ENCODE data around the gene SH3BP2.

Gene SH3BP2

GRCh38 chr4:2858451-2859217, 65.7 kb downstream of the SH3BP2 start:
- H3K9ac ChIP-seq (ENCODE audit: low read length) = no peak overlapping the region
- H2AFZ ChIP-seq (ENCODE audit: low read length) = no peak overlapping the region
- H3K9me2 ChIP-seq (ENCODE audit: low read depth, low read length) = no peaks in the 10 kb centered on the region
- peaks cover 8% of the 10 kb centered on the region; the same call in 1 of the 2 replicates for H3K36me3 ChIP-seq (ENCODE audit: insufficient read depth, low read length)
- no peak overlapping the region for H3K4me2 ChIP-seq (ENCODE audit: low read length)
- H4K20me1 ChIP-seq (ENCODE audit: insufficient read depth, low read length) = no peaks in the 10 kb centered on the region
- no peaks in the 10 kb centered on the region for H3K27me3 ChIP-seq (ENCODE audit: insufficient read depth, low read length)
- H3K4me1 ChIP-seq (ENCODE audit: insufficient read depth, low read length, severe bottlenecking) = peaks cover 7% of the 10 kb centered on the region
- H3K4me3 ChIP-seq (ENCODE audit: low read depth, low read length, poor library complexity, severe bottlenecking) = no peak overlapping the region
- no peaks in the 10 kb centered on the region for H3K9me3 ChIP-seq (ENCODE audit: low read length)
- H3K27ac ChIP-seq (ENCODE audit: low read depth, low read length, poor library complexity, severe bottlenecking) = no peak overlapping the region
- TF ChIP-seq EZH2 (IDR thresholded peaks at IDR 0.05; ENCODE audit: borderline replicate concordance, low read length) = no peak
- H3K79me2 ChIP-seq (ENCODE audit: insufficient read depth, low read length) = no peaks in the 10 kb centered on the region
- no peaks in the 10 kb centered on the region for H3F3A ChIP-seq (ENCODE audit: insufficient read depth, low read length)

DNA sequence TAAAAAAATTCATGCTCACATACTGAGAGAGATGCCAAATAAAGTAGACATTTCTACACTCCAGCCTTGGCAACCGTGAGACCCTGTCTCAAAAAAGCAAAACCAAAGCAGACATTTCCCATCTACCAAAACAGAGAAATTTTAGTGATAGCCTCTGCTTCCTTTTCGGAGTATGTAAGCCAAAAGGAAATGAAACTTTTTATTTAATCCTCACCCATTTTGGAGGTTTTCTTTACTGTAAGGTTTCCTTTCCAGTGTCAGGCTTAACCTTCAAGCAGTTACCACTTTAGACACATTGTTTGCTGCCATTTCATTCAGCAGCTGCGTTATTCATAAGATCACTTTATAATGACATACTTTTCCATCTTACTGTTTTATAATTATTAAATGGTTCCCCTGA, 66.6 kb downstream of the SH3BP2 start:
- Histone ChIP-seq H2AFZ (ENCODE audit: low read length) (no peak overlapping the region), H3K27me3 (ENCODE audit: insufficient read depth, low read length) (no peaks in the 10 kb centered on the region), H3K9me2 (ENCODE audit: low read depth, low read length) (no peaks in the 10 kb centered on the region), H3K4me1 (ENCODE audit: insufficient read depth, low read length, severe bottlenecking) (peaks cover 7% of the 10 kb centered on the region), H3F3A (ENCODE audit: insufficient read depth, low read length) (no peaks in the 10 kb centered on the region), H4K20me1 (ENCODE audit: insufficient read depth, low read length) (no peaks in the 10 kb centered on the region), H3K36me3 (ENCODE audit: insufficient read depth, low read length) (no peaks in the 10 kb centered on the region; the same call in 1 of the 2 replicates), H3K4me3 (ENCODE audit: low read depth, low read length, poor library complexity, severe bottlenecking) (no peak overlapping the region), H3K9me3 (ENCODE audit: low read length) (no peaks in the 10 kb centered on the region), H3K79me2 (ENCODE audit: insufficient read depth, low read length) (no peaks in the 10 kb centered on the region), H3K9ac (ENCODE audit: low read length) (no peak overlapping the region), H3K4me2 (ENCODE audit: low read length) (no peak overlapping the region), H3K27ac (ENCODE audit: low read depth, low read length, poor library complexity, severe bottlenecking) (no peak overlapping the region)
- TF ChIP-seq, protein P1, sequence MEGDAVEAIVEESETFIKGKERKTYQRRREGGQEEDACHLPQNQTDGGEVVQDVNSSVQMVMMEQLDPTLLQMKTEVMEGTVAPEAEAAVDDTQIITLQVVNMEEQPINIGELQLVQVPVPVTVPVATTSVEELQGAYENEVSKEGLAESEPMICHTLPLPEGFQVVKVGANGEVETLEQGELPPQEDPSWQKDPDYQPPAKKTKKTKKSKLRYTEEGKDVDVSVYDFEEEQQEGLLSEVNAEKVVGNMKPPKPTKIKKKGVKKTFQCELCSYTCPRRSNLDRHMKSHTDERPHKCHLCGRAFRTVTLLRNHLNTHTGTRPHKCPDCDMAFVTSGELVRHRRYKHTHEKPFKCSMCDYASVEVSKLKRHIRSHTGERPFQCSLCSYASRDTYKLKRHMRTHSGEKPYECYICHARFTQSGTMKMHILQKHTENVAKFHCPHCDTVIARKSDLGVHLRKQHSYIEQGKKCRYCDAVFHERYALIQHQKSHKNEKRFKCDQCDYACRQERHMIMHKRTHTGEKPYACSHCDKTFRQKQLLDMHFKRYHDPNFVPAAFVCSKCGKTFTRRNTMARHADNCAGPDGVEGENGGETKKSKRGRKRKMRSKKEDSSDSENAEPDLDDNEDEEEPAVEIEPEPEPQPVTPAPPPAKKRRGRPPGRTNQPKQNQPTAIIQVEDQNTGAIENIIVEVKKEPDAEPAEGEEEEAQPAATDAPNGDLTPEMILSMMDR (IDR thresholded peaks at IDR 0.05; ENCODE audit: low read length) = no peak
- no peak for TF ChIP-seq EZH2 (IDR thresholded peaks at IDR 0.05; ENCODE audit: borderline replicate concordance, low read length)

- Histone ChIP-seq H3K79me2 (ENCODE audit: insufficient read depth, low read length) (no peaks in the 10 kb centered on the region), H3K27ac (ENCODE audit: low read depth, low read length, poor library complexity, severe bottlenecking) (no peak overlapping the region), H3K4me1 (ENCODE audit: insufficient read depth, low read length, severe bottlenecking) (peaks cover 7% of the 10 kb centered on the region)
These were observed 67.8 kb downstream of the SH3BP2 start for GRCh38 chr4:2860391-2861348.

More at GRCh38 chr4:2860391-2861348, 67.8 kb downstream of the SH3BP2 start:
- TF ChIP-seq, protein P1 (IDR thresholded peaks at IDR 0.05; ENCODE audit: low read length) = no peak
- no peak for TF ChIP-seq EZH2 (IDR thresholded peaks at IDR 0.05; ENCODE audit: borderline replicate concordance, low read length)
- Histone ChIP-seq H3K36me3 (ENCODE audit: insufficient read depth, low read length) (no peaks in the 10 kb centered on the region; the same call in 1 of the 2 replicates), H3F3A (ENCODE audit: insufficient read depth, low read length) (no peaks in the 10 kb centered on the region), H3K27me3 (ENCODE audit: insufficient read depth, low read length) (no peaks in the 10 kb centered on the region), H2AFZ (ENCODE audit: low read length) (no peak overlapping the region), H3K4me3 (ENCODE audit: low read depth, low read length, poor library complexity, severe bottlenecking) (no peak overlapping the region), H4K20me1 (ENCODE audit: insufficient read depth, low read length) (no peaks in the 10 kb centered on the region), H3K9me3 (ENCODE audit: low read length) (no peaks in the 10 kb centered on the region), H3K9ac (ENCODE audit: low read length) (no peak overlapping the region), H3K4me2 (ENCODE audit: low read length) (no peak overlapping the region), H3K9me2 (ENCODE audit: low read depth, low read length) (no peaks in the 10 kb centered on the region)
